Astrocyte of the hippocampus (primary cell): ENCODE data around the gene LTA.

Source experiments
- DNase-seq: peaks from one replicate; pipeline ENCODE4 v3.0.0; 2011; ENCODE audit warnings: low read depth, low spot score

LTA gene

DNA sequence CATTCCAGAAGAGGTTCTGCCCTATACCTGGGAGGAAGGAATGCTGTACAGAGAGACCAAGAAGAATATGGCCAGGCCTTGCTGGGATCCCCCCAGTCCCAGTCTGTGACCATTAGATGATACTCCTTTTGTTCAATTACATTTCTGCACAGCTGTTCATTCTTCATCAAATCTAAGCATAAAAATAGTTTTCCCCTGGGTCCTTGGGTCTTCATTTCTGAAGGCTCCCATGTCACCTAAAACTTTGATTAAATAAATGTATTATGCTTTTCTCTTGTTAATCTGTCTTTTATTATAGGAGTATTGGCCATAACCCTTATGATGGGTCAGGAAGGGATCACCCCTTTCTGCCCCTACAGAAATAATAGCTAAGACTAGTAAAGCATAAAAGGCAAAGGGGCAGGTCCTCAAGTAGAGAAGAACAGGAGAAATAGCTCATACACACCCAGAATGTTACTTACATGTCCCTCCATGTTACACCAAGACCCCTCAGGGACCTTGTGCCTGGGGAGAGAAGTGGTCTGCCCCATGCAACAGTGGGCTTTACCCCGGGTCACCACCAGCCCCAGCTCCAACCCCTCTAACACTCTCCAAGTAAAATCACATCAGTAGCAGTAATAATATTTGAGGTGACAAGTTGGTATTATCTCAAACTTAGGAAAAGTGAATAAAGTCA lies 2.1 kb upstream of the LTA start:
- no peak for DNase-seq

DNA sequence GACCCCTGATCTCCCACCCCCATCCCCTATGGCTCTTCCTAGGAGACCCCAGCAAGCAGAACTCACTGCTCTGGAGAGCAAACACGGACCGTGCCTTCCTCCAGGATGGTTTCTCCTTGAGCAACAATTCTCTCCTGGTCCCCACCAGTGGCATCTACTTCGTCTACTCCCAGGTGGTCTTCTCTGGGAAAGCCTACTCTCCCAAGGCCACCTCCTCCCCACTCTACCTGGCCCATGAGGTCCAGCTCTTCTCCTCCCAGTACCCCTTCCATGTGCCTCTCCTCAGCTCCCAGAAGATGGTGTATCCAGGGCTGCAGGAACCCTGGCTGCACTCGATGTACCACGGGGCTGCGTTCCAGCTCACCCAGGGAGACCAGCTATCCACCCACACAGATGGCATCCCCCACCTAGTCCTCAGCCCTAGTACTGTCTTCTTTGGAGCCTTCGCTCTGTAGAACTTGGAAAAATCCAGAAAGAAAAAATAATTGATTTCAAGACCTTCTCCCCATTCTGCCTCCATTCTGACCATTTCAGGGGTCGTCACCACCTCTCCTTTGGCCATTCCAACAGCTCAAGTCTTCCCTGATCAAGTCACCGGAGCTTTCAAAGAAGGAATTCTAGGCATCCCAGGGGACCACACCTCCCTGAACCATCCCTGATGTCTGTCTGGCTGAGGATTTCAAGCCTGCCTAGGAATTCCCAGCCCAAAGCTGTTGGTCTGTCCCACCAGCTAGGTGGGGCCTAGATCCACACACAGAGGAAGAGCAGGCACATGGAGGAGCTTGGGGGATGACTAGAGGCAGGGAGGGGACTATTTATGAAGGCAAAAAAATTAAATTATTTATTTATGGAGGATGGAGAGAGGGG lies 1.4 kb downstream of the LTA start:
- no peak for DNase-seq

DNA sequence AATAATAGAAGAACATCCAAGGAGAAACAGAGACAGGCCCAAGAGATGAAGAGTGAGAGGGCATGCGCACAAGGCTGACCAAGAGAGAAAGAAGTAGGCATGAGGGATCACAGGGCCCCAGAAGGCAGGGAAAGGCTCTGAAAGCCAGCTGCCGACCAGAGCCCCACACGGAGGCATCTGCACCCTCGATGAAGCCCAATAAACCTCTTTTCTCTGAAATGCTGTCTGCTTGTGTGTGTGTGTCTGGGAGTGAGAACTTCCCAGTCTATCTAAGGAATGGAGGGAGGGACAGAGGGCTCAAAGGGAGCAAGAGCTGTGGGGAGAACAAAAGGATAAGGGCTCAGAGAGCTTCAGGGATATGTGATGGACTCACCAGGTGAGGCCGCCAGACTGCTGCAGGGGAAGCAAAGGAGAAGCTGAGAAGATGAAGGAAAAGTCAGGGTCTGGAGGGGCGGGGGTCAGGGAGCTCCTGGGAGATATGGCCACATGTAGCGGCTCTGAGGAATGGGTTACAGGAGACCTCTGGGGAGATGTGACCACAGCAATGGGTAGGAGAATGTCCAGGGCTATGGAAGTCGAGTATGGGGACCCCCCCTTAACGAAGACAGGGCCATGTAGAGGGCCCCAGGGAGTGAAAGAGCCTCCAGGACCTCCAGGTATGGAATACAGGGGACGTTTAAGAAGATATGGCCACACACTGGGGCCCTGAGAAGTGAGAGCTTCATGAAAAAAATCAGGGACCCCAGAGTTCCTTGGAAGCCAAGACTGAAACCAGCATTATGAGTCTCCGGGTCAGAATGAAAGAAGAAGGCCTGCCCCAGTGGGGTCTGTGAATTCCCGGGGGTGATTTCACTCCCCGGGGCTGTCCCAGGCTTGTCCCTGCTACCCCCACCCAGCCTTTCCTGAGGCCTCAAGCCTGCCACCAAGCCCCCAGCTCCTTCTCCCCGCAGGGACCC lies 2.3 kb downstream of the LTA start:
- no peak for DNase-seq

DNA sequence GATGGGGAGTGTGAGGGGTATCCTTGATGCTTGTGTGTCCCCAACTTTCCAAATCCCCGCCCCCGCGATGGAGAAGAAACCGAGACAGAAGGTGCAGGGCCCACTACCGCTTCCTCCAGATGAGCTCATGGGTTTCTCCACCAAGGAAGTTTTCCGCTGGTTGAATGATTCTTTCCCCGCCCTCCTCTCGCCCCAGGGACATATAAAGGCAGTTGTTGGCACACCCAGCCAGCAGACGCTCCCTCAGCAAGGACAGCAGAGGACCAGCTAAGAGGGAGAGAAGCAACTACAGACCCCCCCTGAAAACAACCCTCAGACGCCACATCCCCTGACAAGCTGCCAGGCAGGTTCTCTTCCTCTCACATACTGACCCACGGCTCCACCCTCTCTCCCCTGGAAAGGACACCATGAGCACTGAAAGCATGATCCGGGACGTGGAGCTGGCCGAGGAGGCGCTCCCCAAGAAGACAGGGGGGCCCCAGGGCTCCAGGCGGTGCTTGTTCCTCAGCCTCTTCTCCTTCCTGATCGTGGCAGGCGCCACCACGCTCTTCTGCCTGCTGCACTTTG lies 3.3 kb downstream of the LTA start, which contains the start of gene TNF:
Gene TNF, plus strand, starts transcription at position 231 of the 567 bp plus-strand sequence. Its CDS starts 177 bp downstream, at position 408.
- no peak for DNase-seq

DNA sequence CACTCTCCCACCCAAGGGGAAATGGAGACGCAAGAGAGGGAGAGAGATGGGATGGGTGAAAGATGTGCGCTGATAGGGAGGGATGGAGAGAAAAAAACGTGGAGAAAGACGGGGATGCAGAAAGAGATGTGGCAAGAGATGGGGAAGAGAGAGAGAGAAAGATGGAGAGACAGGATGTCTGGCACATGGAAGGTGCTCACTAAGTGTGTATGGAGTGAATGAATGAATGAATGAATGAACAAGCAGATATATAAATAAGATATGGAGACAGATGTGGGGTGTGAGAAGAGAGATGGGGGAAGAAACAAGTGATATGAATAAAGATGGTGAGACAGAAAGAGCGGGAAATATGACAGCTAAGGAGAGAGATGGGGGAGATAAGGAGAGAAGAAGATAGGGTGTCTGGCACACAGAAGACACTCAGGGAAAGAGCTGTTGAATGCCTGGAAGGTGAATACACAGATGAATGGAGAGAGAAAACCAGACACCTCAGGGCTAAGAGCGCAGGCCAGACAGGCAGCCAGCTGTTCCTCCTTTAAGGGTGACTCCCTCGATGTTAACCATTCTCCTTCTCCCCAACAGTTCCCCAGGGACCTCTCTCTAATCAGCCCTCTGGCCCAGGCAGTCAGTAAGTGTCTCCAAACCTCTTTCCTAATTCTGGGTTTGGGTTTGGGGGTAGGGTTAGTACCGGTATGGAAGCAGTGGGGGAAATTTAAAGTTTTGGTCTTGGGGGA lies 4.0 kb downstream of the LTA start:
- DNase-seq, result no peak

DNA sequence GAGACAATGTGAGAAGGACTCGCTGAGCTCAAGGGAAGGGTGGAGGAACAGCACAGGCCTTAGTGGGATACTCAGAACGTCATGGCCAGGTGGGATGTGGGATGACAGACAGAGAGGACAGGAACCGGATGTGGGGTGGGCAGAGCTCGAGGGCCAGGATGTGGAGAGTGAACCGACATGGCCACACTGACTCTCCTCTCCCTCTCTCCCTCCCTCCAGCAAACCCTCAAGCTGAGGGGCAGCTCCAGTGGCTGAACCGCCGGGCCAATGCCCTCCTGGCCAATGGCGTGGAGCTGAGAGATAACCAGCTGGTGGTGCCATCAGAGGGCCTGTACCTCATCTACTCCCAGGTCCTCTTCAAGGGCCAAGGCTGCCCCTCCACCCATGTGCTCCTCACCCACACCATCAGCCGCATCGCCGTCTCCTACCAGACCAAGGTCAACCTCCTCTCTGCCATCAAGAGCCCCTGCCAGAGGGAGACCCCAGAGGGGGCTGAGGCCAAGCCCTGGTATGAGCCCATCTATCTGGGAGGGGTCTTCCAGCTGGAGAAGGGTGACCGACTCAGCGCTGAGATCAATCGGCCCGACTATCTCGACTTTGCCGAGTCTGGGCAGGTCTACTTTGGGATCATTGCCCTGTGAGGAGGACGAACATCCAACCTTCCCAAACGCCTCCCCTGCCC lies 4.9 kb downstream of the LTA start:
- DNase-seq, result no peak

DNA sequence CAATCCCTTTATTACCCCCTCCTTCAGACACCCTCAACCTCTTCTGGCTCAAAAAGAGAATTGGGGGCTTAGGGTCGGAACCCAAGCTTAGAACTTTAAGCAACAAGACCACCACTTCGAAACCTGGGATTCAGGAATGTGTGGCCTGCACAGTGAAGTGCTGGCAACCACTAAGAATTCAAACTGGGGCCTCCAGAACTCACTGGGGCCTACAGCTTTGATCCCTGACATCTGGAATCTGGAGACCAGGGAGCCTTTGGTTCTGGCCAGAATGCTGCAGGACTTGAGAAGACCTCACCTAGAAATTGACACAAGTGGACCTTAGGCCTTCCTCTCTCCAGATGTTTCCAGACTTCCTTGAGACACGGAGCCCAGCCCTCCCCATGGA lies 5.5 kb downstream of the LTA start:
- DNase-seq, result no peak

DNA sequence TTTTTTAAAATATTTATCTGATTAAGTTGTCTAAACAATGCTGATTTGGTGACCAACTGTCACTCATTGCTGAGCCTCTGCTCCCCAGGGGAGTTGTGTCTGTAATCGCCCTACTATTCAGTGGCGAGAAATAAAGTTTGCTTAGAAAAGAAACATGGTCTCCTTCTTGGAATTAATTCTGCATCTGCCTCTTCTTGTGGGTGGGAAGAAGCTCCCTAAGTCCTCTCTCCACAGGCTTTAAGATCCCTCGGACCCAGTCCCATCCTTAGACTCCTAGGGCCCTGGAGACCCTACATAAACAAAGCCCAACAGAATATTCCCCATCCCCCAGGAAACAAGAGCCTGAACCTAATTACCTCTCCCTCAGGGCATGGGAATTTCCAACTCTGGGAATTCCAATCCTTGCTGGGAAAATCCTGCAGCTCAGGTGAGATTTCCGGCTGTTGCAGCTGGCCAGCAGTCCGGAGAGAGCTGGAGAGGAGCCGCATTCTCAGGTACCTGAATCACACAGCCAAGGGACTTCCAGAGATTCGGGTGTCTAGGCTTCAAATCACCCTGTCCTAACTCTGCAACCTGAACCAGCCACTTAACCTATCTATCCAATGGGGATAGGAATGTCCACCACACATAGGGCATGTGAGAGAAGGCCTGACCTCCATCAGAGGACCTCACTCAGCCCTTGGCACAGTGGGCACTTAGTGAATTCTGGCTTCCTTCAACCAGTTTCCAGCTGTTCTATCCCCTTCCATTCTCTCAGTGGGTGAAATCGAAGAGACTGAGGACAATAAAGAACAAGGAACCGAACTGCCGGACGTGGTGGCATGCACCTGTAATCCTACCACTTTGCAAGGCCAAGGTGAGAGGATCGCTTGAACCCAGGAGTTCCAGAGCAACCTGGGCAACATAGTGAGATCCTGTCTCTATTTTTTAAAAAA lies 6.4 kb downstream of the LTA start:
- DNase-seq, result peak; percentile 12

DNA sequence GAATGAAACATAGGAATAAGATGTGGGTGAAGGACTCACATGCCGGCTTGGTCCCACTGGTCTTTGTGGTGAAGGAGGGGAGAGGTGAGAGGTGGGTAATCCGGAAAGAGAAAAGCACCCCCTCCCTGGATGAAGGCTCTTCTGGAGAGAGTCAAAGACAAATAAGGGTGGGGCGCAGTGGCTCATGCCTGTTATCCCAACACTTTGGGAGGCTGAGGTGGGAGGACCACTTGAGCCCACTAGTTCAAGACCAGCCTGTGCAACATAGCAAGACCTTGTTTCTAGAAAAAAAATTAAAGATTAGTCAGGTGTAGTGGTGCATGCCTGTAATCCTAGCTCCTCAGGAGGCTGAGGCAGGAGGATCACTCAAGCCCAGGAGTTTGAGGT lies 7.0 kb downstream of the LTA start:
- no peak for DNase-seq

DNA sequence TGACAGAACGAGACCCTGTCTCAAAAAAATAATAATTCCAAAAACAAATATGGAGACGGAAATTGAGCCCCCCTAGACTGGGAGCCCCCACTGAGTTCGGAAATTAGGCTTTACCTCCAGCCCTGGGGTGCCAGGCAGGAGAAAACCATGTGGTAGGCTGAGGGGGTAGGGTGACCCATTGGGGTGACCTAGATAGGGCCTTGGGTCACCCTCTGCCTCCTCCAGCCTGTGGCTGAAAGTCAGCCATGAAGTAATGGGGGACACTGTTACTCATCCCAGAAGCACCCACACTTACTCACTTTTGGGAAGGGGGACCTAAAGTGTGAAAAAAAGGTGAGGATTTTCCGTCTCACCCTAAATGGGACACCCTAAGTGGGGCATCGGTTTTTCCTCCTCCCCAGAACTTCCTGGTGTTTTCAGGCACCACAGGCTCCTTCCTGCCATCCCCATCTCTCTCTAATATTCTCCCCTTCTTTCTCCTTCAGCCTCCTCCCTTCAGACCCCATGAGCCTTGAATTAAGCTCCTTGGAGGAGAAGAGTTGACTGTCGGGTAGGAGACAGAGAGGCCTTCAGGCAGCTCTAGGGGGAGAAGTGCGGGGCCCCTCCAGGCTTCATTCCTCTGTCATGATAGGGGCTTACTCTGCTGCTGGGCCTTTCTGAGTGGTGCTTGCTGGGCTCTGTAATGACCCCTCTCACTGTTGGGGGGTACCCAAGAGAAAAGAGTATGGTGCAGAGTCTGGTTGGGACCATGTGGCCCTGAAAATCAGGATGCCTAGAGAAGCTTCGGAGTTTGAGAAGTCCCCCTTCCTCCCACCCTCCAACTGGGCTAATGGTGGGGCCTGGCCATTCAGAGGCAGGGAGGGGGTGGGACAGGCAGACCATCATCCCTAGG lies 7.7 kb downstream of the LTA start:
- DNase-seq, result no peak

DNA sequence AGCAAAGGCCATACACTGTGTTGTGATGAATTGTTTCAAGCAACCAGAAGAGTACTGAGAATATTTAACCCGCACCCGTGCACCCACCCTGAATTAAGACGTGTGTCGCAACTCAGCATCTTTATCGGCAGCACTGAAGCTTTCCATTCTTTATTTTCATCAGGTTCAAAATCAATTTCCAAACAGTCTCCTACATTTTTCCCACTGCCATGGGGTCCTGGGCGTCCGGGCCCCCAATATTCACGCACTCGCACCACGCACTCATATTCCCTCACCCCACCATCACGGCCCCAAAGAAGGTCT lies 8.3 kb downstream of the LTA start:
- no peak for DNase-seq

DNA sequence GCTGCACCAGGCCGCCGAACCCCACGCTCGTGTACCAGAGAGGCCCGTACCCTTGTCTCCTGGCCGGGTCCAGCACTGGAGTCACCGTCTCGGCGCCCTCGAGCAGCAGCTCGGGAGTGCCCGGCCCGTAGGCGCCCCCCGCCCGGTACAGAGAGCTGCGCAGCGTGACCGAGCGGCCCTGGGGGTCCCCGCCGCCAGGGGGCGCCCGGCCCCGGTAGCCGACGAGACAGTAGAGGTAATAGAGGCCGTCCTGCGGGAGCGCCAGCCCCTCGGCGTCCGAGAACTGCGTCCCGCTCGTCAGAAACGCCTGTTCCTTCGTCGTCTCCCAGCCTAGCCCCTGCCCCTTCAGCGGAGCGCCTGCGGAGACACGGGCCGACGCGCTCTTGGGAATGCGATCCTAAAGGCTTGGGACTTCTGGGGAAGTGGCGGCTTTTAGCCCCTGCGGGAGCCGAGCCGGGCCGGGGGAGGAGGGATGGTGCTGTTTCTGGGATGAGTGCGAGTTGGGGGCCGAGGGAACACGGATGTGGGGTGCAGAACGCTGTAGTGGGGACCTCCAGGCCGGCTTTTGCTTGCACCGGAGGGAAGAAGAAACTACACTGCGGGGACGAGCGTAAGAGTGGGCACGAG lies 8.8 kb downstream of the LTA start:
- DNase-seq, result peak; percentile 94

DNA sequence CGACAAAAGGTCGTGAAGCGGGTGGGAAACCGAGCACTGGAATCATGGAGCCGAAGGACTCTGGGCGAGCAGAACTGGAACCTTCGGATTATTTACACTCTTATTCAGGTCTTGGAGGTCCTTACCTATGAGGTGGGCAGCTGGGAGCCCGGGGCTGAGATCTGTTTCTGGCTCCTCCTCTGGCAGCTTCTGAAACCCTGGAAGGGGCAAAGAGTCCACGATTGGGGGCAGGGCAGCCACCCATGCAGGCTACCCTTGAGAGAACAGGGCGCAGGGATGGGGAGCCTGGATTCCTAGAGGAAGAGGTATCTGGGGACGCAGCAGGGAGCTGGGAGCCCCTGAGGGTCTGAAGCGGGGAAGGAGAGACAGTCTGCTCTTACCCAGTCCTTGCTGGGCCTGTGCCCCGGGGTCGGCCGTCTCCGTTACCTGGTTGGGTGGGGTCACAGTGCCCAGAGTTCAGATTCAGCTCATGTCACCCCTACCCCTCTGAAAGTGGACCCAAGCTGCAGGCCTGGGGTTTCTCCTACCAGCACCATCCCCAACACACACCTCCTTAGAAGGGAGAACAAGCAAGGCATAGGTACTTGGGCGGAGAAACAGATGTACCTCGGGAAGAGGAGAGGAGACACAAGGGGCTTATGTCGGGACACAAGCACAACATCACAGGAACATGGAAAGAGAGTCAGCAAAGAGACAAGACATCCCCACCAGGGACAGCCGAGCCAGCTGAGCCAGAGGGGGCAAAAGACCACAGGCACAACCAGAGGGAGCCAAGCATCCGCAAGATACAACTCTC lies 9.5 kb downstream of the LTA start:
- DNase-seq, result no peak

DNA sequence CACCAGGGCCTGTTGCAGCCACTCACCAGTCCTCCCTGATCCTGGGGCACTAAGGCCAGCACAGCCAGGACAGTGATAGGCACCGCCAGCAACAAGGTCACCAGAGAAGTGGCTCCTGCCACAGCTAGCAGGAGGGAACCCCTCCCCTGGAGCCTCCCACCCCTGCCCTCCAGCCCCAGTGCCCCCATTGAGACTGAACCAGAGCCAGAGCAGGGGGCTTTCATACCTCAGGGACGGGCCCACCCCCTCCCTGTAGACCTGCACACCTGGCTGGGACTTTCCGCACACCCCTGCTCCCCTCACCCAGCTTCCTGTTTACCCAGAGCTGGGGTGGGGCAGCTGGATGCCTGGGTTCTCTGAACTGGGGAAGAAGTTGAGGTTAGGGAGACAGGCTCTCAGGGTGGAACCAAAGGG lies 10.1 kb downstream of the LTA start, which contains the start of gene LTB:
Gene LTB, minus strand, starts transcription at position 195 of the 414 bp plus-strand sequence. Its CDS starts 7 bp downstream, at position 188.
- DNase-seq, result no peak

DNA sequence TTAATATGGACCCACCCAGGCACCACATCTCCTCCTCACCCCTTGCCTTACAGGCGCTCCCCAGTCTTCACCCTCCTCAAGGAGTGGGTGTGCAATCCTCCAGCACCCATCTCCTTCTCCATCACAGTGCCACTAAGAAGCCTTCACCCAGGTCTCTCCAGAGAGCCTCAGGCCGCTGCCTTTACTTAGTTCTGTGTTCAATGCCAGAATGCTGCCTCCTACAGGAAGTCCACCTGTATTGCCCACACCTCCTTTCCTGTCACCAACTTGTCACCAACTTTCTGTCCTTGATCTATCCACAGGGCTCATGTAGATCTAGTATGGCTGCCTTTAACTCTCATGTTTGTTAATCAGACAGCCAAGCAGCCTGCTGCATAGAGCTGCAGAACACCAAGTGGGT lies 13.4 kb downstream of the LTA start:
- DNase-seq, result no peak

DNA sequence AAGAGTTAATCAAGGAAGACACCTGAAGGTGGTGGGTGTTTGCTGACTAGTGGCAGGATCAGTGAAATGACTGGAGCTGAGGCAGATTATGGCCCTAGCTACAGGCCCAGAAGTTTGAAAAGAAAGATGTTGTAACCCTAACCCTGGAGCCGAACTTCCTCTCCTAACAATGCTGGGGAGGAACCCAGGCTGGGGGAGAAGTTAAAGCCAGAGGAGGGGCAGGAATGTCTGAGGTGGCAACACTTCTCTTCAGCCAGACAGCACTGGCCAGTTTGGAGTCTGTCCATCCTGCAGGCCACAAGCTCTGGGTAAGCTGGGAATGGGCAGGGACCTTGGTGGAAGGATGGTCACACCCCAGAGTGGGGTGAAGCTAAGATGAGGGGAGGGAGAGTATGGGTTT lies 13.9 kb downstream of the LTA start, which contains the start of gene LST1:
Gene LST1, plus strand, starts transcription at position 270 of the 400 bp plus-strand sequence. CDS start 1,023 bp downstream, outside the sequence.
- DNase-seq, result no peak
